GM18858 (cell line): ENCODE results near the gene P2RY6.
"Not testable (repeated sequence)": the region's sequence is repeated elsewhere in the genome, so short reads cannot be mapped to it uniquely, and the experiment has no call there.

ENCODE experiments used
- ATAC-seq: cut with Tn5 transposase; IDR thresholded peaks from one replicate; pipeline ENCODE4 v1.9.1; 2021; ENCODE audit not compliant: unreplicated experiment

P2RY6 gene

GRCh38 chr11:73259406-73260126 lies 12.6 kb upstream of the P2RY6 start:
- ATAC-seq: no peak

- ATAC-seq: no peak
Measured at GRCh38 chr11:73260127-73260457, 12.0 kb upstream of the P2RY6 start.

GRCh38 chr11:73262851-73263495 lies 9.2 kb upstream of the P2RY6 start:
- no peak for ATAC-seq

- no peak for ATAC-seq
Measured at GRCh38 chr11:73263640-73264039, 8.5 kb upstream of the P2RY6 start.

- no peak for ATAC-seq
Measured at GRCh38 chr11:73265278-73265810, 6.8 kb upstream of the P2RY6 start.

GRCh38 chr11:73265853-73266645 lies 6.1 kb upstream of the P2RY6 start:
- ATAC-seq: no peak

GRCh38 chr11:73266646-73267020 lies 5.5 kb upstream of the P2RY6 start:
- no peak for ATAC-seq

- no peak for ATAC-seq
Measured at GRCh38 chr11:73267122-73267846, 4.9 kb upstream of the P2RY6 start.

- no peak for ATAC-seq
Measured at GRCh38 chr11:73267906-73268540, 4.1 kb upstream of the P2RY6 start.

GRCh38 chr11:73268671-73269271 lies 3.4 kb upstream of the P2RY6 start:
- no peak for ATAC-seq

GRCh38 chr11:73269459-73270015 lies 2.6 kb upstream of the P2RY6 start:
- ATAC-seq: no peak

GRCh38 chr11:73270016-73270854 lies 1.9 kb upstream of the P2RY6 start:
- no peak for ATAC-seq

- no peak for ATAC-seq
Measured at GRCh38 chr11:73270855-73271477, 1.2 kb upstream of the P2RY6 start.

GRCh38 chr11:73271478-73271865 lies 666 bp upstream of the P2RY6 start:
- ATAC-seq: not testable (repeated sequence)

GRCh38 chr11:73272680-73273038 lies 521 bp downstream of the P2RY6 start:
- no peak for ATAC-seq

GRCh38 chr11:73273222-73273895 lies 1.2 kb downstream of the P2RY6 start:
- ATAC-seq: no peak

- ATAC-seq: not testable (repeated sequence)
Measured at GRCh38 chr11:73274191-73274590, 2.1 kb downstream of the P2RY6 start.

GRCh38 chr11:73274722-73275380 lies 2.7 kb downstream of the P2RY6 start:
- ATAC-seq: no peak
